Immature natural killer cell (primary cell): ENCODE results near the gene TRMT1. TPM values are rescaled to one million over a fixed set of nuclear protein-coding genes. Genes with fewer than 3 reads are reported as not detected.
"Not testable (repeated sequence)": the region's sequence is repeated elsewhere in the genome, so short reads cannot be mapped to it uniquely, and the experiment has no call there.

Source experiments
- DNase-seq, 3 donors: peaks; one replicate each; pipeline ENCODE4 v3.0.0; 2022; ENCODE audit warnings: mixed read lengths in 1 of 3
- H3K27ac Mint-ChIP-seq, 6 donors: one replicate each; pipeline ENCODE4 v1.8.0; 2020; ENCODE audit warnings: mixed read lengths in 6 of 6, mild to moderate bottlenecking in 5 of 6, inconsistent platforms in 4 of 6, moderate library complexity in 3 of 6
- H3K27me3 Mint-ChIP-seq, 3 donors: one replicate each; pipeline ENCODE4 v1.8.0; 2020 to 2021; ENCODE audit warnings: low read depth in 3 of 3, mild to moderate bottlenecking in 3 of 3, mixed read lengths in 3 of 3, moderate library complexity in 3 of 3, inconsistent platforms in 1 of 3
- H3K36me3 Mint-ChIP-seq, 3 donors: one replicate each; pipeline ENCODE4 v1.8.0; 2020; ENCODE audit warnings: mixed read lengths in 3 of 3, inconsistent platforms in 2 of 3, mild to moderate bottlenecking in 2 of 3
- H3K4me1 Mint-ChIP-seq, 2 donors: one replicate each; pipeline ENCODE4 v1.8.0; 2020; ENCODE audit warnings: inconsistent platforms in 2 of 2, mild to moderate bottlenecking in 2 of 2, mixed read lengths in 2 of 2, moderate library complexity in 1 of 2
- H3K4me3 Mint-ChIP-seq, 5 donors: one replicate each; pipeline ENCODE4 v1.8.0; 2020; ENCODE audit warnings: mild to moderate bottlenecking in 5 of 5, mixed read lengths in 5 of 5, inconsistent platforms in 3 of 5, moderate library complexity in 3 of 5
- H3K9me3 Mint-ChIP-seq, 6 donors: one replicate each; pipeline ENCODE4 v1.8.0; 2020; ENCODE audit warnings: mild to moderate bottlenecking in 6 of 6, mixed read lengths in 6 of 6, inconsistent platforms in 4 of 6, moderate library complexity in 3 of 6
- polyA plus RNA-seq, 3 donors: library from polyadenylated mRNA; unstranded; fragments of 300-500 nt; fragmentation: Illumina TruSeq; gene quantifications; one replicate each; pipeline ENCODE4 v1.2.3, GENCODE V29; 2021

TRMT1 gene
- 10 to 100 TPM; 13.2 to 16.5 (median 16.3) TPM for polyA plus RNA-seq

DNA sequence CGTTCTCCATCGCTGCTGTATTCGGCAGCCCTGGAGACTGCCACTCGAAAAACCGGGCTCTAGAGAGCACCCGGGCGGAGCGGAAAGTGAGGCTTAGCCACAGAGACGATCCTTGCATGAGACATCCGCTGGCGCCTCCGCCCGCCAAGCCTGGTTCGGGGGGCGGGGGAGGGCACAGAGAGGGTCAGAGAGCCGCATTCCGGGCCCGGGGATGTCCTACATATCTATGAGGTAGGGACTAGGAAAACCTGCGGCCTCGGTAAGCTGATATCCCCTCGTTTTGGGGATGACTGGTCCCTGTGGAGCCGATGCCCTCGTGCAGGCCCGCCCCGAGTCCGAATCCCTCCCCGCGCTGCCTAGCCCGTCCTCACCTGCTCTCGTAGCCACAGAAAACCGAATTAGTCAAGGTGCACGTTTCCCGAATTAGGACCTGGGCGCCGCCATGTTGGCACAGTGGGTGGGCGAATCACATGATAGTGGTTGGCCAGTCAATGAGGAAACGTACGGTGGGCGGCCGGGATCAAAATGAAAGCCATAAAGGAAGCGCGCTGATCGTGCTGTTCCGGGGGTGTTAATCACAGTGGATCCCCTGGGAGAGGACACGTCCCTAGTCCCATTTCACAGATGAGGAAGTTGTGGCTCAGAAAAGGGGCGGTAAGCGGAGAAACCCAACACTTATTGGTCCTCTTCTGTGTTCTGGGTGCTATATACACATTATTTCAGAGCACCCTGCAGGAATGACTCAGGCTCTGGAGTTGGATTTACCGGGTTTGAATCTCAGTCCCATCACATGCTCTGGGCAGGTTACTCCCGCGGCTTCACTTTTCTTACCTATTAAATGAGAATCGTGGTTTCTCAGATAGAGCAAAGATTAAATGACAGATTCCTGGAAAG lies at the start of gene TRMT1:
TSS of gene TRMT1 (minus strand) at position 459 of the 894 bp plus-strand sequence. CDS start at position 118, 341 bp downstream.
- Mint-ChIP-seq H3K4me1 (peaks cover 47 to 54% of the 10 kb centered on the region in 2 donors), H3K36me3 (no peaks in the 10 kb centered on the region)
- DNase-seq: peak; percentile 83 to 86 (median 86)

DNA sequence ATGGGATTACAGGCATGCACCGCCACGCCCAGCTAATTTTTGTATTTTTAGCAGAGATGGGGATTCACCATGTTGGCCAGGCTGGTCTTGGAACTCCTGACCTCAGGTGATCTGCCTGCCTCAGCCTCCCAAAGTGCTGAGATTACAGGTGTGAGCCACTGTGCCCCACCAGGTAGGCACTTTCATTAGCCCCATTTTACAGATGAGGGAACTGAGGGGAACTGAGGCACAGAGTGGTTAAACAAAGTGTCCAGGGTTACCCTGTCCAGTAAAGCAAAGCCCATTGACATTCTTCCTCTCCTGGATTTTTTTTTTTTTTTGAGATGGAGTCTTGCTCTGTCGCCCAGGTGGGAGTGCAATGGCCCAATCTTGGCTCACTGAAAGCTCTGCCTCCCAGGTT lies 49.6 kb upstream of the TRMT1 start:
- peak overlapping the region in 3 of 5 donors; percentile 23 to 89 (median 36) for H3K4me3 Mint-ChIP-seq
- H3K27ac Mint-ChIP-seq: peak overlapping the region; percentile 94 to 99 (median 98)
- not testable (repeated sequence) for H3K27me3 Mint-ChIP-seq, H3K36me3 Mint-ChIP-seq, DNase-seq, H3K9me3 Mint-ChIP-seq
- peaks cover 83 to 88% of the 10 kb centered on the region in 2 donors for H3K4me1 Mint-ChIP-seq

More for the DNA sequence above, at the start of gene TRMT1:
- H3K4me3 Mint-ChIP-seq: peak within 1 kb of the TSS; percentile 87 to 97 (median 95)
- no peaks in the 10 kb centered on the region for H3K9me3 Mint-ChIP-seq
- peaks cover 5 to 18% (median 18%) of the 10 kb centered on the region in 3 donors for H3K27me3 Mint-ChIP-seq
- H3K27ac Mint-ChIP-seq: peak within 1 kb of the TSS; percentile 81 to 96 (median 94)

DNA sequence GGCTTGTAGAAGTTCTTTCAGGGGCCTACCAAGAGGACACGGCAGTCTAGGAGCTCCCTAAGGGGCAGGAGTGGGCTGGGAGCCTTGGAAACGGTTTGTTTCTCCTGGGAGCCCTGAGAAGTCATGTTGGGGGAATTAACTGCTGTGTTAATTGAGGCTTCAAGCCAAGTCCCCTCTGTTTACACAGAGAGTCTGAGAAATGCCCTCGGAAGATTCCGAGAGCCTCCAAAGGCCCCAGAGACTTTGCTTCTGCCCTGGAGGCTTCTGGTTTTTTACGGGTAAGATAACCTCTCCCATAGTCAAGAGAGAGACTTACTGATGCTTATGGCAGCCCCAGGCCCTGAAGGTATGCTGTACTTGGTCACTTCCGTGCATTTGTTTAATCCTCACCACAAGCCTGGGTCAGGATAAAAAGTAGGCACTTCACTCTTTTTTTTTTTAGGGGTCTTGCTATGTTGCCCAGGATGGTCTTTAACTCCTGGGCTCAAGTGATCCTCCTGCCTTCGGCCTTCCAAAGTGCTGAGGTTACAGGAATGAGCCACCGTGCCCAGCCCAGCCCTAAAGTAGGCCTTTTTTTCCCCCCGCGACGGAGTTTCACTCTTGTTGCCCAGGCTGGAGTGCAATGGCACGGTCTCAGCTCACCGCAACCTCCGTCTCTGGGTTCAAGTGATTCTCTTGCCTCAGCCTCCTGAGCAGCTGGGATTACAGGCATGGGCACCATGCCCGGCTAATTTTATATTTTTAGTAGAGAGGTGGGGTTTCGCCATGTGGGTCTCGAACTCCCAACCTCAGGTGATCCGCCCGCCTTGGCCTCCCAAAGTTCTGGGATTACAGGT lies 48.8 kb upstream of the TRMT1 start:
- no peak for DNase-seq
- Mint-ChIP-seq H3K4me3 (peak overlapping the region in 4 of 5 donors; percentile 75 to 93 (median 87)), H3K4me1 (peaks cover 78 to 87% of the 10 kb centered on the region in 2 donors), H3K9me3 (no peaks in the 10 kb centered on the region), H3K27ac (peak overlapping the region; percentile 94 to 99 (median 98)), H3K36me3 (no peaks in the 10 kb centered on the region), H3K27me3 (peaks cover 2 to 8% (median 6%) of the 10 kb centered on the region in 3 donors)

DNA sequence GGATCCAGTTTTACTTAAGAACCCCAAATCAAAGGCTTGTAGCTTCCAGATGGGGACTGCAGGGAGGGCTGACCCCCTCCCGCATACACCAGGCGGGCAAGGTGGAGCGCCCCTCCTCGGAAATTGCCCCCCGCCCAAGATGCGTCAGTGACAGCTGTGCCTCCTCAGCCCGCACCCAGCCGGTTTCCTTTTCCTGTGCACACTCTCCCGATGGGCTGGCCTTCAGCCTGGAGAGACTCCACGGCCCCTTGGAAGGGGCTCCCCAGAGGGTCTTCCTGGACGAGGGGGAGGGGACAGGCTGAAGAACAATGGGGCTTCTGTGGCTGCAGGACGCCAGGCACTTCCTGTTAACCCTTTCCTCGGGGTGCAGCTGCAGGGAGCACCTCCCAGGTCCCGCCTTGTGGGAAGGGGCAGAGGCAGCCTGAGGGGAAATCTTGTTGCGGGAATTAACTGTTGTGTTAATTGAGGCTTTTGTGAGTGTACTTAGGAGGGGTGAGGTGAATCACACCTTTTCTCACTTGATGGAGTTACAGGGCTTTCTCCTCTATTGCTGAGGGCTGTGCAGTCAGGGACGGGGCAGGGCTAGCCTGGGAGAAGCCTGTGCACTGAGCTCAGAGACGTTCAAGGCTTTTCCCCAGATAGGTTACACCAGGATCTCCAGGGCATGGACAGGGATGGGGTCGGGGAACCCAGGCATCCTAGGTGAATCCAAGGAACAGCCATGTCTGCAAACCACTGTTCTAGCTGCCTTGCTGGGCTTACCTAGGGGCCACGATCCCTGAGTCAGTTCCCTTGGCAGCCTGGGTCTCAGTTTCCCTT lies 48.0 kb upstream of the TRMT1 start:
- Mint-ChIP-seq H3K27me3 (peaks cover 2 to 10% (median 6%) of the 10 kb centered on the region in 3 donors), H3K4me3 (peak overlapping the region; percentile 60 to 93 (median 85)), H3K9me3 (no peaks in the 10 kb centered on the region), H3K36me3 (no peaks in the 10 kb centered on the region), H3K4me1 (peaks cover 77 to 84% of the 10 kb centered on the region in 2 donors), H3K27ac (peak overlapping the region; percentile 92 to 99 (median 98))
- peak; percentile 53 to 65 (median 63) for DNase-seq

DNA sequence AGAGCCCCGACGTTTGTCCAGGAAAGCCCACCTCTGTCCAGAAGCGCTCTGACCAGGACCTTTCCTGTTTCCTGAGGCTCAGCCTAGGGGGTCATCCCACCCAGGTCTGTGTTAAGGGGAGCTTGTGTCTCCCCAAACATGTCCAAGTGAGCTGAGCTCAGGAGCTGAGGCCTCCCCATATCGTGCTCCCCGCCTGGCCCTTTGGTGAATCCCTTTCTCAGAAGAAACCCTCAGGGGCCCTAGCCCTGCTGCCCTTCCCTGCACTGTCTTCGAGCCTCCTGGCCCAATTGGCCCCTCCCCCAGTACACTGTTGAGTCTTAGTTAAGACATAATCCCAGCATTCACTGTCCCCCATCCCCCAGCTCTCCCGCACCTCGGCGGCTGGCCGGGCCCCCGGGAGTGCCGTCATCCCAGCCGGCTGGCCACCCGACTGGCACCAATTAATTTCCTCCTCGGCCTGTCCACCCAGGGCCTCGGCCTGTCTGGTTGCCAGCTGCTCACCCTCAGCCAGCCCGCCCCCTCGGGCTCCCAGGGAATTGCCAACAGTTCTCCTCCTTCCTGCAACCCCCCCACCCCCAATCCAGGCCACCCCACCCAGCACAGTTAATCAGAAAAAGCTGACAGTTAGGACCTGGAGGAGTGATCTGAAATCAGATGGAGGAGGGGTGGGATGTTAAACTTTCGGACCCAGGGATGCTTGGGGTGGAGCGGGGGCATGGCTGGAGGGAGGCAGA lies 47.2 kb upstream of the TRMT1 start:
- H3K9me3 Mint-ChIP-seq: no peaks in the 10 kb centered on the region
- peak overlapping the region; percentile 92 to 99 (median 98) for H3K27ac Mint-ChIP-seq
- peak in 2 of 3 donors; percentile 25 to 39 for DNase-seq
- H3K36me3 Mint-ChIP-seq: no peaks in the 10 kb centered on the region
- peaks cover 2 to 13% (median 6%) of the 10 kb centered on the region in 3 donors for H3K27me3 Mint-ChIP-seq
- peak overlapping the region; percentile 60 to 93 (median 85) for H3K4me3 Mint-ChIP-seq
- peaks cover 69 to 81% of the 10 kb centered on the region in 2 donors for H3K4me1 Mint-ChIP-seq

DNA sequence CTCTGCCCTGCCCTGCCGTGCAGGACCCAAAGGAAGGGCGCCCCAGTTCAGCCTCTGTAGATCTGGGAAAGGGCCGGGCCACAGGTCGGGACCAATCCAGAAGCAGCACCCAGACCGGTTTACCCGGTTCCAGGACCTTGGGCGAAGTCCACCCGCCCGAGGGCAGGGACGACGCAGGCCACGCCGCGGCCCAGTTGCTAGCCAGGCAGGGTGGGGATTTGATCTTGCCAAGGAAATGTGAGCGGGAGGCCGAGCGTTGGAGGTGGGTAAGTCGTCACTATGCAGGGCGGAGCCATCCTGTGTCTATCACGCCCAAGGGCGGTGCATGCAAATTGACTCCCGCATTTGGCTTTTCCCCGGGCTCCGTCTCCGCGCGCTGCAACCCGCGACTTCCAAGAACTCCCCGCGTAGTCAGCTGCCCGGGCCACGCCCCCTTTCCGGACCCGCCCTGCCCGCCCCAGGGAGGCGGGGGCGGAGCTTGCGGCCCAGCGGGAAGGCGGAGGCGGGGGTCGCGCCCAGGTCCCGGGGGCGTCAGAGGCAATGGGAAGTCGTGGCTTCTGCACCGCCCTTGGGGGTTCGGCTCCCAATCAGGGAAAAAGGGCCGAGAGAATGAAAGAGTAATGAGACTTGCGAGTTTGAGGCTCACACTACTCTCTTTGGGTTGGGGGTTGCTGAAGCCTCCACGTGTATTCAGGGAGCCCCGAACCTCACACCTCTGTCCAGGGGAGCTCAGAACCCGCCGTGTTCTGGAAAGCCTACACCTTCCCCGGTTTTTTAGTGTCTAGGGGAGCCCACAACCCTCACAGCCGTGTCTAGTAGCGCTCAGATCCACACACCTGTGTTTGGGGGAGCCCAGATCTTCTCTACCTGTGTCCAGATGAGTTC lies 46.4 kb upstream of the TRMT1 start:
- no peaks in the 10 kb centered on the region for H3K36me3 Mint-ChIP-seq
- peaks cover 2 to 13% (median 5%) of the 10 kb centered on the region in 3 donors for H3K27me3 Mint-ChIP-seq
- peaks cover 72 to 80% of the 10 kb centered on the region in 2 donors for H3K4me1 Mint-ChIP-seq

DNA sequence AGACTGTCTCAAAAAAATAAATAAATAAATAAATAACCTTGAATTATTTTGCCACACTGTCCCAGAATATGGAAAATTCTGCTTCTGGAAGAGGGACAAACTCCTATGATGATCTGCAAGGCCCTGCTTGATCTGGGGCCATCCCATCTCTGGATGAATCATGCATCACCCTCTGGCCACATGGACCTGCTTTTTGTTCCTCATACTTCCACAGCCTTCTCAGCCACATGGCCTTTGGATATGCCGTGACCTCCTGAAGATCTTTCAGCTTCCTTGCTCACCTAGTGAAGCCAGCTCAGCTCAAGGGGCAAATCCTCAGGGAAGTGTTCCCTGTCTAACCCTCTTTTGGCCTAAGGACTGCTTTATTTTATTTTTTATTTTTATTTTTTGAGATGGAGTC lies 44.0 kb upstream of the TRMT1 start:
- Mint-ChIP-seq H3K9me3 (no peaks in the 10 kb centered on the region), H3K4me1 (peaks cover 73 to 77% of the 10 kb centered on the region in 2 donors), H3K27ac (peak overlapping the region; percentile 48 to 84 (median 71)), H3K4me3 (peak overlapping the region in 4 of 5 donors; percentile 23 to 55 (median 41)), H3K27me3 (peaks cover 6 to 19% (median 13%) of the 10 kb centered on the region in 3 donors), H3K36me3 (no peaks in the 10 kb centered on the region)
- DNase-seq: no peak

More for the DNA sequence above, 46.4 kb upstream of the TRMT1 start:
- Mint-ChIP-seq H3K27ac (peak overlapping the region; percentile 92 to 99 (median 98)), H3K9me3 (no peaks in the 10 kb centered on the region), H3K4me3 (peak overlapping the region; percentile 85 to 93 (median 86))
- peak; percentile 67 to 74 (median 71) for DNase-seq

DNA sequence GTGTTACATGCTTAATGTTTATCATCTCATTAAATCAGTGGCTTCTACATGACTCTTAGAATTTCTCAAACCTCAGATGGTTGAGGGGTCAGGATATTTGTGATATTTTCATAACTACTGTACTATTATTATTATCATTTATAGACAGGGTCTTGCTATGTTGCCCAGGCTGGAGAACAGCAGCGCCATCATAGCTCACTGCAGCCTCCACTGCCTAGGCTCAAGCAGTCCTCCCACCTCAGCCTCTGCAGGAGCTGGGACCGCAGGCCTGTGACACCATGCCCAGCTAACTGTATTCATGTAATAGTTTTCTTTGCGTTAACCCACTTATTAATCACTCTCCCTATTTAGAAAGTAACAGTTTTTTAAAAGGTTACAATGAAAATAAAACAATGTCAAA lies 43.2 kb upstream of the TRMT1 start:
- H3K36me3 Mint-ChIP-seq: peaks cover 0 to 3% (median 2%) of the 10 kb centered on the region in 3 donors
- H3K27ac Mint-ChIP-seq: peak overlapping the region; percentile 53 to 86 (median 74)

DNA sequence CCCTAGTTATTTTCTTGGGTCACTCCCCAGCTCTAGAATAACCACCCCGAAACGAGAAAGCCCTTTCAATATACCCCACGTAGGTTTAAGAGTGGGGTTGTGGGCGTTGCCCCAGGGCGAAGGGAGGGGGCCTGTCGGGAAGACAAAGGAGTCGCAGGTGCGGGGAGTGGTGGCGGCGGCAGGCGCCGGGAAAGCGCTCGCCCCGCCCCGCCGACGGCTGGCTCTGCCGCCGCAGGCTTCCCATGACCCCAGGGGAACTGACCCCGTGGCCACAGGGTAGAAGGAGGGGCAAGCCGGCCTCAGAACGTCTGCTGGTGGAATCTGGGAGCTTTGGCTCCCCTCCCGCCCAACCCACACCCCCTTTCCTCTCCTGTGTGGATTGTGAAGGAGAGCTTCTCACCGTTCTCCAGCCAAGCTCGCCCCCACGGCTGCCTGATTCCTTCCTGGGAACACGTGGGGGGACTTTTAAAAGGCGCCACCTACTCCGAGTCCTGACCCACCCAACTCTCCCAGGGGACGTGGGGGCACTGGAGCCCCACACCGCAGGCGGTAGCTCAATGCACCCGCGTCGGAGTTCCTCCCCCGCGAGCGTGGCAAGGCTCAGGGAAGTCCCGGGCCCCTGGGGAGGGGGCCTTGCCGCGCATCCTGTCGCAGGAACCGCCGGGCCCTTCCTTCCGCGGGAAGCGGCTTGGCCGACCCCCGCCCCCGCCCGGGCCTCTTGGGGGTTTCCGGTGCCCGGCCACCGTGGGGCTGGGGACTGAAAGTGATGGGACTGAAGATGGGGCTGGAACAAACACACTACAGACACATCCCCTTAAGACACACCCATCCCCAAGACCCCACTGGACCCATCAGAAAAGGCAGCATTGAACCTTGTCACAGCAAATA lies 39.2 kb upstream of the TRMT1 start:
- Mint-ChIP-seq H3K27ac (peak overlapping the region; percentile 97 to 99 (median 98)), H3K27me3 (peaks cover 39 to 54% (median 43%) of the 10 kb centered on the region in 3 donors), H3K4me1 (peaks cover 57 to 61% of the 10 kb centered on the region in 2 donors)

More for the DNA sequence above, 43.2 kb upstream of the TRMT1 start:
- DNase-seq: no peak
- Mint-ChIP-seq H3K4me3 (peak overlapping the region; percentile 19 to 73 (median 24)), H3K9me3 (no peaks in the 10 kb centered on the region), H3K27me3 (peaks cover 13 to 26% (median 19%) of the 10 kb centered on the region in 3 donors), H3K4me1 (peaks cover 69 to 74% of the 10 kb centered on the region in 2 donors)

DNA sequence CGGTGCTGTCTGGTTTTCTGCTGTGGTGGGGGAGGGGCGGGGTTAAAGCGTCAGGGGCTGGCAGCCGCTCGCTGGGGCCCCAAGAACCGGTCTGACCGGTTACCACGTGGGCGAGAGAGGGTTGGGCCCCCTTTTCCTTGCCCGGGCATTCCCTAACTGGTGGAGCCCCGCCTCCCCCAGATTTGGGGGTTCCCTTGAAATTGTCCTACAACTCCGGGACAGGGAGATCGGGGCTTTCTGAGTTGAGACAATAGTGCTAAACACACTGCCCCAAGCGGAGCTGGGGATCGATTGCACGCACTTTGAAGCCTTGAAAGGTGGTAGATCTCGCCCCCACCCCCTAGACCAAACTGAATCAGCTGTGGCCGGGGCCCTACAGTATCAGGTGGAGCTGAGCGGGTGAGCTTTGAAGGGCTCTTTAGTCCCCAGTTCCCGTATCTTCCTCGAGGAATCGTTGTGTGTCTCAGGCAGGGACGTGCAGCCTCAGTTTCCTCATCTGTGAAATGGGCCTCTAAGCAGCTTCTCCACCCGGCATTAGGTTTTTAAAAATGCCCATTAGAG lies 38.5 kb upstream of the TRMT1 start:
- Mint-ChIP-seq H3K4me3 (peak overlapping the region; percentile 93 to 99 (median 97)), H3K27me3 (peaks cover 39 to 57% (median 46%) of the 10 kb centered on the region in 3 donors), H3K4me1 (peaks cover 59 to 63% of the 10 kb centered on the region in 2 donors), H3K36me3 (peaks cover 3 to 13% (median 11%) of the 10 kb centered on the region in 3 donors), H3K27ac (peak overlapping the region; percentile 97 to 99 (median 98)), H3K9me3 (no peaks in the 10 kb centered on the region)
- DNase-seq: peak; percentile 84 to 87 (median 86)

More for the DNA sequence above, 39.2 kb upstream of the TRMT1 start:
- peak; percentile 83 to 89 (median 86) for DNase-seq
- no peaks in the 10 kb centered on the region for H3K9me3 Mint-ChIP-seq
- peaks cover 3 to 13% (median 11%) of the 10 kb centered on the region in 3 donors for H3K36me3 Mint-ChIP-seq
- peak overlapping the region; percentile 93 to 99 (median 97) for H3K4me3 Mint-ChIP-seq
